Endodermal cell (in vitro differentiated cells): ENCODE measurements around the gene VPS50. TPM values are rescaled to one million over a fixed set of nuclear protein-coding genes. Genes with fewer than 3 reads are reported as not detected.
A peak's percentile ranks its signal among the peaks of the same experiment; 100 is the strongest.

Source experiments
- DNase-seq: peaks from one replicate; pipeline ENCODE4 v3.0.0-alpha.2; 2017
- H3K27ac ChIP-seq: 2 replicates; pipeline ENCODE4 v1.5.1; 2013; ENCODE audit warnings: mild to moderate bottlenecking, low read depth, low read length, moderate library complexity
- H3K27me3 ChIP-seq: 2 replicates; pipeline ENCODE4 v1.6.1; 2013; ENCODE audit warnings: mild to moderate bottlenecking, low read length, moderate library complexity; ENCODE audit not compliant: insufficient read depth, control insufficient read depth, poor library complexity, severe bottlenecking
- H3K36me3 ChIP-seq: 2 replicates; pipeline ENCODE4 v1.7.0; 2013; ENCODE audit warnings: mild to moderate bottlenecking, low read length, moderate library complexity; ENCODE audit not compliant: control insufficient read depth, insufficient read depth
- H3K4me1 ChIP-seq: one replicate; pipeline ENCODE4 v1.7.0; 2013; ENCODE audit warnings: low read length; ENCODE audit not compliant: control insufficient read depth, insufficient read depth
- H3K4me3 ChIP-seq: 2 replicates; pipeline ENCODE4 v1.5.1; 2013; ENCODE audit warnings: mild to moderate bottlenecking, low read length, moderate library complexity
- H3K9ac ChIP-seq: 2 replicates; pipeline ENCODE4 v1.6.1; 2013; ENCODE audit warnings: mild to moderate bottlenecking, low read length, moderate library complexity; ENCODE audit not compliant: poor library complexity, severe bottlenecking; ENCODE audit errors: extremely low read depth
- H3K9me3 ChIP-seq: 2 replicates; pipeline ENCODE4 v1.6.1; 2013; ENCODE audit warnings: mild to moderate bottlenecking, low read length, moderate library complexity; ENCODE audit not compliant: control insufficient read depth
- H3K27ac Mint-ChIP-seq: 2 replicates; pipeline ENCODE4 v1.8.0; 2020; ENCODE audit warnings: mixed read lengths
- H3K27me3 Mint-ChIP-seq: 2 replicates; pipeline ENCODE4 v1.8.0; 2021; ENCODE audit warnings: mild to moderate bottlenecking, mixed read lengths; ENCODE audit not compliant: insufficient read depth
- H3K36me3 Mint-ChIP-seq: 2 replicates; pipeline ENCODE4 v1.8.0; 2020; ENCODE audit warnings: low read depth, mixed read lengths
- H3K4me1 Mint-ChIP-seq: 2 replicates; pipeline ENCODE4 v1.8.0; 2020; ENCODE audit warnings: mixed read lengths
- H3K4me3 Mint-ChIP-seq: 2 replicates; pipeline ENCODE4 v1.8.0; 2020; ENCODE audit warnings: mild to moderate bottlenecking, moderate library complexity, mixed read lengths
- H3K9me3 Mint-ChIP-seq: 2 replicates; pipeline ENCODE4 v1.8.0; 2020; ENCODE audit warnings: mild to moderate bottlenecking, mixed read lengths
- WGBS, 2 experiments: methylation state at CpG; one replicate each; pipeline versions ENCODE4 v1.1.5 to v1.1.7; 2013; ENCODE audit warnings: missing lambda C conversion rate in 2 of 2, mixed read lengths in 1 of 2; ENCODE audit not compliant: insufficient coverage in 1 of 2, insufficient read length in 1 of 2; 5-methylcytosine and 5-hydroxymethylcytosine counted together
- total RNA-seq, 2 donors: library from RNA; stranded (reverse); fragmentation: NEBNext Ultra II Directional in 1 of 2; extraction: Animal tissue kit (Norgen Biotek cat#: 25700) in 1 of 2; gene quantifications; 2 replicates in 1 of 2; 3 replicates in 1 of 2; pipeline ENCODE4 v1.2.1, GENCODE V29; 2021
- TF ChIP-seq, protein P1 (sequence below): fragments of 200-600 bp; sonication (generic); conservative IDR thresholded peaks from 2 replicates; pipeline ENCODE4 v1.5.0; 2021; ENCODE audit warnings: antibody characterized with exemption, mild to moderate bottlenecking

VPS50 gene
- total RNA-seq, 2 donors from 2014 or later: 13.3 to 14.9 TPM

DNA sequence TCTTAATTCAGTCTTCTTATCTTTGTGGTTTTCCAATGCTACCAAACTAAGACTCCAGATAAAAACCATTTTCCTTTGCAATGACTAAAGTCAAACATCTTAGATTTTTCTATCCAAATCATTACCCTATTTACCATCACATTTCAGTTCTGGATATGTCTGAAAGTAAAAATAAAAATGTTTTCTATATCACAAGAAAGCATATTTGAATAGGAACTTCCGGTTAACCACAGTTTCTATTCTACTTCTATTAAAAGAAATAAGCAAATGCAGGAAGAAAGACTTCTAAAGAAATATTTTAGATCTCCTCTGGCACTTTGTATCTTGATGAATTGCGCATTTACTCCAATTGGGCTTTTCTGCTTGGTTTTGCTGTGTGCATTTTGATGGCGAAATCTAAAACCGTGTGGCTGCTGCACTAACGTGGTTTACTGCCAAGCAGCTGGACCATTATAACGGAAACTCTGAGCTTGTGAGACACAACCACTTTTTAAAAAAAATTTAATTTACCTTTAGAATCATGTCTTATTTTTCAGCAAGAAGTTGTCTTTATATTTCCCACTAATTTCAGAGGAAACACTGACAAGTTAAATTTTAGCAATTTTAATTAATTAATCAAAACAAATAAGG, 146.1 kb downstream of the VPS50 start:
- 94% methylated on average over 5 to 6 of the region's 6 CpGs for WGBS, 2 experiments
- DNase-seq: no peak
- peaks cover 7% of the 10 kb centered on the region for H3K36me3 Mint-ChIP-seq

DNA sequence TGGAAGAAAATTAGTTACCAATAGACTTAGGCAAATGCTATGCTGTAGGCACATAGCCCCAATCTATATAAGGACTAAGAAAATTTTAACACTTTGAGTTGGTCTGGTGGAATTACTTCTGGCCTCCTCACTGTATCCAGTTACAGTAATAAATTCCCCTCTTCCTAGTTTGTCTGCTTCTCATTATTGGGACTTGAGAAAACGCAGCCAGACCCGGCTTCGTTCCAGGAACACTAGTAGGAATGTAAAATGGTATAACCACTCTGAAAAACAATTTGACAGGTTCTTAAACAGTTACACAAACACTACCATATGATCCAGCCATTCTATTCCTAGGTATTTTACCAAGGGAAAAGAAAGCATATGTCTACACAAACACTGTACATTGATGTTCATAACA, 150.2 kb downstream of the VPS50 start:
- H3K9ac ChIP-seq: no peak overlapping the region
- peaks cover 7% of the 10 kb centered on the region for H3K36me3 Mint-ChIP-seq

More for the DNA sequence above, 146.1 kb downstream of the VPS50 start:
- Mint-ChIP-seq H3K4me3 (no peak overlapping the region), H3K4me1 (peaks cover 5% of the 10 kb centered on the region), H3K27me3 (no peaks in the 10 kb centered on the region), H3K9me3 (peaks cover 13% of the 10 kb centered on the region), H3K27ac (no peak overlapping the region)
- Histone ChIP-seq H3K9me3 (no peaks in the 10 kb centered on the region), H3K9ac (no peak overlapping the region), H3K4me1 (no peaks in the 10 kb centered on the region), H3K36me3 (no peaks in the 10 kb centered on the region), H3K27ac (no peak overlapping the region), H3K27me3 (no peaks in the 10 kb centered on the region), H3K4me3 (no peak overlapping the region)
- TF ChIP-seq, protein P1, sequence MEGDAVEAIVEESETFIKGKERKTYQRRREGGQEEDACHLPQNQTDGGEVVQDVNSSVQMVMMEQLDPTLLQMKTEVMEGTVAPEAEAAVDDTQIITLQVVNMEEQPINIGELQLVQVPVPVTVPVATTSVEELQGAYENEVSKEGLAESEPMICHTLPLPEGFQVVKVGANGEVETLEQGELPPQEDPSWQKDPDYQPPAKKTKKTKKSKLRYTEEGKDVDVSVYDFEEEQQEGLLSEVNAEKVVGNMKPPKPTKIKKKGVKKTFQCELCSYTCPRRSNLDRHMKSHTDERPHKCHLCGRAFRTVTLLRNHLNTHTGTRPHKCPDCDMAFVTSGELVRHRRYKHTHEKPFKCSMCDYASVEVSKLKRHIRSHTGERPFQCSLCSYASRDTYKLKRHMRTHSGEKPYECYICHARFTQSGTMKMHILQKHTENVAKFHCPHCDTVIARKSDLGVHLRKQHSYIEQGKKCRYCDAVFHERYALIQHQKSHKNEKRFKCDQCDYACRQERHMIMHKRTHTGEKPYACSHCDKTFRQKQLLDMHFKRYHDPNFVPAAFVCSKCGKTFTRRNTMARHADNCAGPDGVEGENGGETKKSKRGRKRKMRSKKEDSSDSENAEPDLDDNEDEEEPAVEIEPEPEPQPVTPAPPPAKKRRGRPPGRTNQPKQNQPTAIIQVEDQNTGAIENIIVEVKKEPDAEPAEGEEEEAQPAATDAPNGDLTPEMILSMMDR: no peak

DNA sequence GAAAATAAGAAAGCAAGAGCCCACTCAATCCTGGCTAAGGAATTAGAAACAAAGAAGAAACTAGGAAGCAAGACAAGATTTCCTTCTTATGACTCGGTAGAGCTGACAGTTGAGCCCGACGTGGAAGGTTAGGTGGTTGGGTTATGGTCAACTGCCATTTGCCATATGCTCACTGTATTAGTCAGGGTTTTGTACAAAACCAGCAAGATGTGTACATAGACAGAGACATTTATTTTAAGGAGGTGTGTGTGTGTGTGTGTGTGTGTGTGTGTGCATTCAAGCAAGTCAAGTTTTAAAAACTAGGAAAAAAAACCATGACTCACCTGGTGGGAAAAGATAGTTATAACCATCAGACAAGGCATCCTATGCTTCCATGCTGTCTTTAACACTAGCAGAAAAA, 158.5 kb downstream of the VPS50 start:
- no peak overlapping the region for H3K27ac ChIP-seq
- H3K36me3 ChIP-seq: no peaks in the 10 kb centered on the region
- Mint-ChIP-seq H3K36me3 (no peaks in the 10 kb centered on the region), H3K4me3 (no peak overlapping the region), H3K27me3 (no peaks in the 10 kb centered on the region), H3K4me1 (peaks cover 38% of the 10 kb centered on the region), H3K9me3 (no peaks in the 10 kb centered on the region), H3K27ac (peak overlapping the region; percentile 69)
- no peak for DNase-seq
- H3K27me3 ChIP-seq: no peaks in the 10 kb centered on the region
- H3K9me3 ChIP-seq: peaks cover 4% of the 10 kb centered on the region
- no peak overlapping the region for H3K9ac ChIP-seq
- TF ChIP-seq, protein P1: no peak
- H3K4me1 ChIP-seq: peaks cover 18% of the 10 kb centered on the region
- no peak overlapping the region for H3K4me3 ChIP-seq
- 97 to 100% methylated on average over 3 of the region's 3 CpGs for WGBS, 2 experiments

More for the DNA sequence above, 150.2 kb downstream of the VPS50 start:
- H3K27ac Mint-ChIP-seq: no peak overlapping the region
- Histone ChIP-seq H3K4me1 (peaks cover 7% of the 10 kb centered on the region), H3K27ac (no peak overlapping the region), H3K36me3 (no peaks in the 10 kb centered on the region), H3K4me3 (no peak overlapping the region), H3K27me3 (no peaks in the 10 kb centered on the region), H3K9me3 (no peaks in the 10 kb centered on the region)
- DNase-seq: no peak
- H3K4me3 Mint-ChIP-seq: no peak overlapping the region
- H3K4me1 Mint-ChIP-seq: peaks cover 10% of the 10 kb centered on the region
- TF ChIP-seq, protein P1: no peak
- no peaks in the 10 kb centered on the region for H3K27me3 Mint-ChIP-seq
- WGBS, 2 experiments: 97% methylated on average over 3 of the region's 3 CpGs; no CpG with 5 or more reads in 1 of the 2 experiments
- peaks cover 21% of the 10 kb centered on the region for H3K9me3 Mint-ChIP-seq
